SH-SY5Y (cell line): ENCODE results near the gene SNPH.

Experiments
- GATA2 ChIP-seq: IDR thresholded peaks from 2 replicates; pipeline ENCODE4 v1.6.1; 2011; ENCODE audit warnings: mild to moderate bottlenecking, low read depth, low read length
- GATA3 ChIP-seq: IDR thresholded peaks from 2 replicates; pipeline ENCODE4 v1.6.1; 2011; ENCODE audit warnings: low read depth, mild to moderate bottlenecking, low read length, moderate library complexity

- TF ChIP-seq GATA2, result no peak
- TF ChIP-seq GATA3, result no peak
Observed at GRCh38 chr20:1334761-1335160, 68.7 kb downstream of the SNPH start.
